SK-N-SH (cell line): ENCODE data around the gene THADA. TPM values are rescaled to one million over a fixed set of nuclear protein-coding genes. Genes with fewer than 3 reads are reported as not detected.

Experiments used
- CTCF ChIA-PET: fragments of 300-600, 350-600 bp; formaldehyde crosslinking; extraction: SDS; loops from one replicate; lab custom pipeline; 2021; lab: Yijun Ruan, JAX
- POLR2A ChIA-PET: fragments of 350-600 bp; sonication (Branson Sonifier 250); formaldehyde crosslinking; extraction: SDS; loops from one replicate; lab custom pipeline; 2020; ENCODE audit warnings: antibody characterized with exemption, inconsistent platforms; lab: Yijun Ruan, JAX
- DNase-seq: peaks from one replicate; pipeline ENCODE4 v3.0.0; 2012
- H2AFZ ChIP-seq: fragments of 200-600 bp; sonication (generic); 2 replicates; pipeline ENCODE4 v1.8.1; 2016; ENCODE audit warnings: antibody characterized with exemption, mild to moderate bottlenecking, low read depth
- H3F3A ChIP-seq: fragments of 200-600 bp; sonication (generic); replicated peaks from 2 replicates; pipeline ENCODE3; 2016; ENCODE audit warnings: antibody characterized with exemption, mild to moderate bottlenecking; ENCODE audit not compliant: insufficient read depth
- H3K27ac ChIP-seq, 2 experiments: fragments of 200-500 bp in 1 of 2; fragments of 200-600 bp in 1 of 2; sonication (Bioruptor generic) in 1 of 2; sonication (generic), shearing (Covaris generic) in 1 of 2; 2 replicates each; pipeline versions ENCODE4 v1.5.1 to v1.6.1; 2014 to 2016; ENCODE audit warnings: low read depth in 2 of 2, inconsistent platforms in 1 of 2, low read length in 1 of 2, mild to moderate bottlenecking in 1 of 2, mixed read lengths in 1 of 2
- H3K27me3 ChIP-seq: fragments of 200-600 bp; sonication (generic), shearing (Covaris generic); 2 replicates; pipeline ENCODE4 v1.6.1; 2016; ENCODE audit warnings: mixed run types; ENCODE audit not compliant: insufficient read depth
- H3K36me3 ChIP-seq, 2 experiments: fragments of 200-500 bp in 1 of 2; fragments of 200-600 bp in 1 of 2; sonication (Bioruptor generic) in 1 of 2; sonication (generic) in 1 of 2; replicated peaks in 1 of 2; 2 replicates each; pipeline versions ENCODE3 to v1.5.1; 2014 to 2016; ENCODE audit warnings: low read length in 1 of 2, mild to moderate bottlenecking in 1 of 2; ENCODE audit not compliant: insufficient read depth in 2 of 2, control insufficient read depth in 1 of 2
- H3K4me1 ChIP-seq, 2 experiments: fragments of 200-500 bp in 1 of 2; fragments of 200-600 bp in 1 of 2; sonication (Bioruptor generic) in 1 of 2; sonication (generic), shearing (Covaris generic) in 1 of 2; 2 replicates each; pipeline versions ENCODE4 v1.5.1 to v1.6.1; 2014 to 2016; ENCODE audit warnings: low read depth in 1 of 2, low read length in 1 of 2, mixed run types in 1 of 2; ENCODE audit not compliant: insufficient read depth in 2 of 2, control insufficient read depth in 1 of 2
- H3K4me2 ChIP-seq: fragments of 200-600 bp; sonication (generic), shearing (Covaris generic); 2 replicates; pipeline ENCODE4 v1.6.1; 2017; ENCODE audit warnings: mixed run types
- H3K4me3 ChIP-seq, 2 experiments: fragments of 200-500 bp in 1 of 2; fragments of 200-600 bp in 1 of 2; sonication (Bioruptor generic) in 1 of 2; sonication (generic), shearing (Covaris generic) in 1 of 2; 2 replicates each; pipeline versions ENCODE4 v1.5.1 to v1.8.1; 2014 to 2016; ENCODE audit warnings: low read depth in 2 of 2, inconsistent platforms in 1 of 2, low read length in 1 of 2, mild to moderate bottlenecking in 1 of 2, mixed read lengths in 1 of 2, moderate library complexity in 1 of 2
- H3K79me2 ChIP-seq: fragments of 200-600 bp; sonication (generic); 2 replicates; pipeline ENCODE4 v1.8.1; 2017; ENCODE audit warnings: mild to moderate bottlenecking; ENCODE audit not compliant: insufficient read depth
- H3K9ac ChIP-seq: fragments of 200-600 bp; sonication (generic); 2 replicates; pipeline ENCODE4 v1.6.1; 2017; ENCODE audit warnings: mixed run types
- H3K9me2 ChIP-seq: fragments of 200-600 bp; sonication (generic); 2 replicates; pipeline ENCODE4 v1.6.1; 2017; ENCODE audit warnings: mixed run types
- H3K9me3 ChIP-seq: fragments of 200-600 bp; sonication (generic); 2 replicates; pipeline ENCODE4 v1.6.1; 2017; ENCODE audit warnings: mixed run types, mild to moderate bottlenecking, moderate library complexity
- H4K20me1 ChIP-seq: fragments of 200-600 bp; sonication (generic); 2 replicates; pipeline ENCODE4 v1.6.1; 2017; ENCODE audit warnings: mild to moderate bottlenecking, mixed run types; ENCODE audit not compliant: insufficient read depth
- CHD2 ChIP-seq: fragments of 150-350 bp; IDR thresholded peaks from 2 replicates; pipeline ENCODE4 v1.6.1; 2018; ENCODE audit warnings: low read length; ENCODE audit not compliant: partially characterized antibody
- EP300 ChIP-seq, 2 experiments: IDR thresholded peaks; 2 replicates each; pipeline versions ENCODE4 v1.4.0 to v1.6.1; 2012; ENCODE audit warnings: borderline replicate concordance in 1 of 2, low read depth in 1 of 2, low read length in 1 of 2
- EZH2phosphoT487 ChIP-seq: fragments of 200-600 bp; sonication (generic); IDR thresholded peaks from 2 replicates; pipeline ENCODE4 v1.6.1; 2017; ENCODE audit warnings: low read depth, mixed run types, mild to moderate bottlenecking, antibody characterized with exemption, moderate library complexity, borderline replicate concordance
- FOSL2 ChIP-seq: IDR thresholded peaks from 2 replicates; pipeline ENCODE4 v1.4.0; 2012; ENCODE audit warnings: low read depth, mild to moderate bottlenecking, moderate library complexity, borderline replicate concordance
- FOXJ3 ChIP-seq: sonication (generic); formaldehyde crosslinking; IDR thresholded peaks from 2 replicates; pipeline ENCODE4 v1.5.1; 2020; ENCODE audit warnings: mild to moderate bottlenecking, missing genetic modification reagents
- GATA2 ChIP-seq: sonication (generic); formaldehyde crosslinking; IDR thresholded peaks from 2 replicates; pipeline ENCODE4 v1.5.0; 2020; ENCODE audit warnings: mild to moderate bottlenecking, missing genetic modification reagents
- RAD21 ChIP-seq: IDR thresholded peaks from 2 replicates; pipeline ENCODE4 v1.6.1; 2012; ENCODE audit warnings: mild to moderate bottlenecking, low read length
- RCOR1 ChIP-seq: fragments of 150-350 bp; IDR thresholded peaks from 2 replicates; pipeline ENCODE4 v1.6.1; 2017; ENCODE audit warnings: antibody characterized with exemption, low read length
- RFX5 ChIP-seq: IDR thresholded peaks from 2 replicates; pipeline ENCODE4 v1.6.1; 2012; ENCODE audit warnings: mild to moderate bottlenecking, improper control_type of control experiment, low read length
- SIN3A ChIP-seq: IDR thresholded peaks from 2 replicates; pipeline ENCODE4 v1.6.1; 2012; ENCODE audit warnings: low read depth, mild to moderate bottlenecking, low read length, moderate library complexity, borderline replicate concordance
- SMC3 ChIP-seq: IDR thresholded peaks from 2 replicates; pipeline ENCODE4 v1.6.1; 2012; ENCODE audit warnings: low read depth, low read length, improper control_type of control experiment
- TCF12 ChIP-seq: IDR thresholded peaks from 2 replicates; pipeline ENCODE4 v1.4.0; 2012
- TEAD4 ChIP-seq: IDR thresholded peaks from 2 replicates; pipeline ENCODE4 v1.4.0; 2012; ENCODE audit warnings: mild to moderate bottlenecking, borderline replicate concordance; ENCODE audit not compliant: insufficient read depth
- YY1 ChIP-seq: IDR thresholded peaks from 2 replicates; pipeline ENCODE4 v1.4.0; 2012; ENCODE audit warnings: low read depth, mild to moderate bottlenecking
- WGBS: methylation state at CpG from one replicate; pipeline ENCODE4 v1.1.6; 2017; ENCODE audit warnings: low lambda C conversion rate; 5-methylcytosine and 5-hydroxymethylcytosine counted together
- polyA plus RNA-seq, 3 experiments: library from polyadenylated mRNA; depleted of rRNA; stranded (reverse); fragments of >200 nt; gene quantifications; 2 replicates each; pipeline ENCODE4 v1.2.3, GENCODE V29; 2012
- TF ChIP-seq, protein P1 (sequence below): fragments of 200-600 bp; sonication (generic); IDR thresholded peaks from 2 replicates; pipeline ENCODE4 v1.6.1; 2017; ENCODE audit warnings: antibody characterized with exemption, mild to moderate bottlenecking, moderate library complexity
- TF ChIP-seq, protein P2 (sequence below): IDR thresholded peaks from 2 replicates; pipeline ENCODE4; 2012
- TF ChIP-seq, protein P3 (sequence below): IDR thresholded peaks from 2 replicates; pipeline ENCODE4 v1.6.1; 2012; ENCODE audit warnings: mild to moderate bottlenecking, low read depth, low read length, moderate library complexity
- TF ChIP-seq, protein P4 (sequence below): IDR thresholded peaks from 2 replicates; pipeline ENCODE4 v1.4.0; 2012; ENCODE audit warnings: low read depth, borderline replicate concordance

Gene THADA
- polyA plus RNA-seq, 1 of the 3 experiments (the other 2 are of a cell fraction), result 25.6 TPM

DNA sequence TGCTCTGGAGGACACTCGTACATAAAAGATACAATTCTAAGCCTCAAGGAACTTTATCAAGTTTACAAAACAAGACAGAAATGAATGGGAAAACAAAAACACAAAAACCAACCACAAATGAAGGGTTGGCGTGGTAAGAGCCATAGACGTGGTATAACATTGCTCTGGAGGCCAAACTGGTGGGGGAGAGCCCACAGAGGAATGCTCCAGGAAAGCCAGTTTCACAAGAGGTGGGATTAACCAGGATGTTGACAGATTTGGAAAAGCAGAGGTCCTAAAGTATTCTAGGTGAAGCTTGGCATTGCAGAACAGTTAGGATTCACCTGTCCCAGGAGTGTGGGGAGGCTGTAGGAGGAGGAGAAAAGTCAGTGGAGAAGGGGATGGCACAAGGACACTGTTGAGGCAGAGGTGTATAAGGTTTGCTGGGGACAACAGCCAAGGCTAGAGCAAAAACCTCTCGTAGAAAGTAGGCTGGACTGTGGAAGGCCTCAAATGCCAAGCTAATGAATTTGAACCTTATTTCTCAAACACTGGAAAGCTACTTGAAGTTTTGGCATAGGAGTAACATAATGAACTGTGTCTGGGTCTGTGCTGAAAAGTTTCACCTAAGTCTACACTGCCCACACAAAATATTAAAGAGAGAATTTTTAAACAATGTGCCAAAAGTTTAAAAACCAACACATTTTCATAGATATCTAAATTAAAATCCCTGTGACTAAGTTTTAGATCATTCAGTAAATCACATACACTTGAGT, 135.1 kb downstream of the THADA start:
- peaks cover 22% of the 10 kb centered on the region for H3F3A ChIP-seq
- TF ChIP-seq EZH2phosphoT487 (no peak), RAD21 (no peak), RFX5 (no peak), GATA2 (CRISPR knock-in tag) (no peak), FOSL2 (no peak), SMC3 (no peak), YY1 (no peak), TEAD4 (no peak), RCOR1 (no peak), SIN3A (no peak), FOXJ3 (no peak), EP300 (IDR thresholded peaks at IDR 0.05; ENCODE audit: borderline replicate concordance in 1 of 2, low read depth in 1 of 2, low read length in 1 of 2) (no peak), CHD2 (no peak), TCF12 (no peak)
- TF ChIP-seq, protein P1, sequence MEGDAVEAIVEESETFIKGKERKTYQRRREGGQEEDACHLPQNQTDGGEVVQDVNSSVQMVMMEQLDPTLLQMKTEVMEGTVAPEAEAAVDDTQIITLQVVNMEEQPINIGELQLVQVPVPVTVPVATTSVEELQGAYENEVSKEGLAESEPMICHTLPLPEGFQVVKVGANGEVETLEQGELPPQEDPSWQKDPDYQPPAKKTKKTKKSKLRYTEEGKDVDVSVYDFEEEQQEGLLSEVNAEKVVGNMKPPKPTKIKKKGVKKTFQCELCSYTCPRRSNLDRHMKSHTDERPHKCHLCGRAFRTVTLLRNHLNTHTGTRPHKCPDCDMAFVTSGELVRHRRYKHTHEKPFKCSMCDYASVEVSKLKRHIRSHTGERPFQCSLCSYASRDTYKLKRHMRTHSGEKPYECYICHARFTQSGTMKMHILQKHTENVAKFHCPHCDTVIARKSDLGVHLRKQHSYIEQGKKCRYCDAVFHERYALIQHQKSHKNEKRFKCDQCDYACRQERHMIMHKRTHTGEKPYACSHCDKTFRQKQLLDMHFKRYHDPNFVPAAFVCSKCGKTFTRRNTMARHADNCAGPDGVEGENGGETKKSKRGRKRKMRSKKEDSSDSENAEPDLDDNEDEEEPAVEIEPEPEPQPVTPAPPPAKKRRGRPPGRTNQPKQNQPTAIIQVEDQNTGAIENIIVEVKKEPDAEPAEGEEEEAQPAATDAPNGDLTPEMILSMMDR, result no peak
- TF ChIP-seq, protein P2, sequence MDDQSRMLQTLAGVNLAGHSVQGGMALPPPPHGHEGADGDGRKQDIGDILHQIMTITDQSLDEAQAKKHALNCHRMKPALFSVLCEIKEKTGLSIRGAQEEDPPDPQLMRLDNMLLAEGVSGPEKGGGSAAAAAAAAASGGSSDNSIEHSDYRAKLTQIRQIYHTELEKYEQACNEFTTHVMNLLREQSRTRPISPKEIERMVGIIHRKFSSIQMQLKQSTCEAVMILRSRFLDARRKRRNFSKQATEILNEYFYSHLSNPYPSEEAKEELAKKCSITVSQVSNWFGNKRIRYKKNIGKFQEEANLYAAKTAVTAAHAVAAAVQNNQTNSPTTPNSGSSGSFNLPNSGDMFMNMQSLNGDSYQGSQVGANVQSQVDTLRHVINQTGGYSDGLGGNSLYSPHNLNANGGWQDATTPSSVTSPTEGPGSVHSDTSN, result no peak
- TF ChIP-seq, protein P3, sequence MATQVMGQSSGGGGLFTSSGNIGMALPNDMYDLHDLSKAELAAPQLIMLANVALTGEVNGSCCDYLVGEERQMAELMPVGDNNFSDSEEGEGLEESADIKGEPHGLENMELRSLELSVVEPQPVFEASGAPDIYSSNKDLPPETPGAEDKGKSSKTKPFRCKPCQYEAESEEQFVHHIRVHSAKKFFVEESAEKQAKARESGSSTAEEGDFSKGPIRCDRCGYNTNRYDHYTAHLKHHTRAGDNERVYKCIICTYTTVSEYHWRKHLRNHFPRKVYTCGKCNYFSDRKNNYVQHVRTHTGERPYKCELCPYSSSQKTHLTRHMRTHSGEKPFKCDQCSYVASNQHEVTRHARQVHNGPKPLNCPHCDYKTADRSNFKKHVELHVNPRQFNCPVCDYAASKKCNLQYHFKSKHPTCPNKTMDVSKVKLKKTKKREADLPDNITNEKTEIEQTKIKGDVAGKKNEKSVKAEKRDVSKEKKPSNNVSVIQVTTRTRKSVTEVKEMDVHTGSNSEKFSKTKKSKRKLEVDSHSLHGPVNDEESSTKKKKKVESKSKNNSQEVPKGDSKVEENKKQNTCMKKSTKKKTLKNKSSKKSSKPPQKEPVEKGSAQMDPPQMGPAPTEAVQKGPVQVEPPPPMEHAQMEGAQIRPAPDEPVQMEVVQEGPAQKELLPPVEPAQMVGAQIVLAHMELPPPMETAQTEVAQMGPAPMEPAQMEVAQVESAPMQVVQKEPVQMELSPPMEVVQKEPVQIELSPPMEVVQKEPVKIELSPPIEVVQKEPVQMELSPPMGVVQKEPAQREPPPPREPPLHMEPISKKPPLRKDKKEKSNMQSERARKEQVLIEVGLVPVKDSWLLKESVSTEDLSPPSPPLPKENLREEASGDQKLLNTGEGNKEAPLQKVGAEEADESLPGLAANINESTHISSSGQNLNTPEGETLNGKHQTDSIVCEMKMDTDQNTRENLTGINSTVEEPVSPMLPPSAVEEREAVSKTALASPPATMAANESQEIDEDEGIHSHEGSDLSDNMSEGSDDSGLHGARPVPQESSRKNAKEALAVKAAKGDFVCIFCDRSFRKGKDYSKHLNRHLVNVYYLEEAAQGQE, result no peak
- TF ChIP-seq, protein P4, sequence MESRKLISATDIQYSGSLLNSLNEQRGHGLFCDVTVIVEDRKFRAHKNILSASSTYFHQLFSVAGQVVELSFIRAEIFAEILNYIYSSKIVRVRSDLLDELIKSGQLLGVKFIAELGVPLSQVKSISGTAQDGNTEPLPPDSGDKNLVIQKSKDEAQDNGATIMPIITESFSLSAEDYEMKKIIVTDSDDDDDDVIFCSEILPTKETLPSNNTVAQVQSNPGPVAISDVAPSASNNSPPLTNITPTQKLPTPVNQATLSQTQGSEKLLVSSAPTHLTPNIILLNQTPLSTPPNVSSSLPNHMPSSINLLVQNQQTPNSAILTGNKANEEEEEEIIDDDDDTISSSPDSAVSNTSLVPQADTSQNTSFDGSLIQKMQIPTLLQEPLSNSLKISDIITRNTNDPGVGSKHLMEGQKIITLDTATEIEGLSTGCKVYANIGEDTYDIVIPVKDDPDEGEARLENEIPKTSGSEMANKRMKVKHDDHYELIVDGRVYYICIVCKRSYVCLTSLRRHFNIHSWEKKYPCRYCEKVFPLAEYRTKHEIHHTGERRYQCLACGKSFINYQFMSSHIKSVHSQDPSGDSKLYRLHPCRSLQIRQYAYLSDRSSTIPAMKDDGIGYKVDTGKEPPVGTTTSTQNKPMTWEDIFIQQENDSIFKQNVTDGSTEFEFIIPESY, result no peak
- H3K9ac ChIP-seq, result no peak overlapping the region
- no peak overlapping the region for H2AFZ ChIP-seq
- H3K4me3 ChIP-seq, result no peak overlapping the region
- H3K36me3 ChIP-seq, result no peaks in the 10 kb centered on the region
- ChIA-PET CTCF (interaction anchor here (1.1 to 1.8 kb wide), 5 partner anchors 15 to 81 kb away, joined by 3 to 4 read pairs (median 3); no protein-coding TSS in a partner anchor), POLR2A (interaction anchor here (0.7 kb wide), 1 partner anchor 234 kb away, joined by 3 read pairs; the partner anchor contains the start of gene ZFP36L2)
- H3K79me2 ChIP-seq, result no peaks in the 10 kb centered on the region
- no peaks in the 10 kb centered on the region for H4K20me1 ChIP-seq
- no peaks in the 10 kb centered on the region for H3K9me2 ChIP-seq
- H3K9me3 ChIP-seq, result no peaks in the 10 kb centered on the region
- no peak overlapping the region for H3K4me2 ChIP-seq
- peak overlapping the region in 1 of 2 experiments; percentile 50; a peak in 1 of 4 replicates for H3K27ac ChIP-seq
- peaks cover 7 to 38% of the 10 kb centered on the region in 2 experiments; a peak in 3 of 4 replicates for H3K4me1 ChIP-seq
- H3K27me3 ChIP-seq, result no peaks in the 10 kb centered on the region
- WGBS, result 90% methylated on average over 4 of the region's 4 CpGs
- DNase-seq, result no peak
